T-cell (primary cell): ENCODE measurements around the gene APOC3. TPM values are rescaled to one million over a fixed set of nuclear protein-coding genes. Genes with fewer than 3 reads are reported as not detected.

Source experiments
- ATAC-seq, 4 experiments: fragments of 200-7000 bp in 3 of 4; fragments of 150-1000 bp in 1 of 4; cut with Tn5 transposase; replicated peaks in 1 of 4; 1 replicate in 3 of 4; 2 replicates in 1 of 4; pipeline ENCODE4 v1.10.0; 2021; ENCODE audit warnings: moderate library complexity in 3 of 4, mild to moderate bottlenecking in 2 of 4, moderate number of reproducible peaks in 1 of 4
- CTCF ChIA-PET, 2 donors: fragments of 300-600 bp; sonication (Branson Sonifier 250); formaldehyde crosslinking; loops; one replicate each; lab custom pipeline; 2022; ENCODE audit warnings: antibody characterized with exemption in 2 of 2; lab: Charles Lee
- POLR2A ChIA-PET, 2 donors: fragments of 300-600 bp; sonication (Branson Sonifier 250); formaldehyde crosslinking; loops; one replicate each; lab custom pipeline; 2022; ENCODE audit warnings: antibody characterized with exemption in 2 of 2; lab: Charles Lee
- DNase-seq, 35 experiments: peaks; one replicate each; pipeline versions ENCODE4 v3.0.0 to v3.0.0-alpha.2; 2013 to 2023
- H3K27ac ChIP-seq: one replicate; pipeline ENCODE4 v1.5.1; 2013; ENCODE audit warnings: low read length
- H3K27me3 ChIP-seq, 2 experiments: replicated peaks in 1 of 2; 1 replicate in 1 of 2; 2 replicates in 1 of 2; pipeline versions ENCODE4 v1.6.1 to v1.7.0; 2013; ENCODE audit warnings: low read length in 1 of 2, mixed read lengths in 1 of 2; ENCODE audit not compliant: control insufficient read depth in 2 of 2, insufficient read depth in 2 of 2; ENCODE audit errors: extremely low read depth in 1 of 2
- H3K36me3 ChIP-seq, 2 donors: 1 replicate in 1 of 2; 2 replicates in 1 of 2; pipeline versions ENCODE4 v1.6.1 to v1.7.0; 2013; ENCODE audit warnings: low read length in 1 of 2; ENCODE audit not compliant: control insufficient read depth in 2 of 2, insufficient read depth in 1 of 2; ENCODE audit errors: extremely low read depth in 1 of 2
- H3K4me1 ChIP-seq, 2 experiments: 1 replicate in 1 of 2; 2 replicates in 1 of 2; pipeline versions ENCODE4 v1.6.1 to v1.7.0; 2013; ENCODE audit warnings: low read length in 2 of 2, mixed read lengths in 1 of 2; ENCODE audit not compliant: insufficient read depth in 2 of 2, control insufficient read depth in 1 of 2; ENCODE audit errors: extremely low read depth in 1 of 2
- H3K4me3 ChIP-seq, 2 donors: 1 replicate in 1 of 2; 2 replicates in 1 of 2; pipeline versions ENCODE4 v1.5.1 to v1.7.0; 2013; ENCODE audit warnings: mild to moderate bottlenecking in 2 of 2, low read length in 1 of 2, moderate library complexity in 1 of 2; ENCODE audit not compliant: control insufficient read depth in 1 of 2; ENCODE audit errors: extremely low read depth in 1 of 2
- H3K9me3 ChIP-seq: 2 replicates; pipeline ENCODE4 v1.7.0; 2013
- H3K27ac Mint-ChIP-seq, 2 donors: one replicate each; pipeline ENCODE4 v1.8.0; 2020 to 2021; ENCODE audit warnings: mild to moderate bottlenecking in 2 of 2, mixed read lengths in 2 of 2
- H3K27me3 Mint-ChIP-seq, 2 donors: one replicate each; pipeline ENCODE4 v1.8.0; 2021 to 2022; ENCODE audit warnings: mixed read lengths in 2 of 2
- H3K36me3 Mint-ChIP-seq: one replicate; pipeline ENCODE4 v1.8.0; 2021; ENCODE audit warnings: mixed read lengths
- H3K4me1 Mint-ChIP-seq, 3 donors: one replicate each; pipeline ENCODE4 v1.8.0; 2020 to 2022; ENCODE audit warnings: mixed read lengths in 3 of 3, mild to moderate bottlenecking in 1 of 3
- H3K4me3 Mint-ChIP-seq, 3 donors: one replicate each; pipeline ENCODE4 v1.8.0; 2020 to 2022; ENCODE audit warnings: mild to moderate bottlenecking in 3 of 3, mixed read lengths in 3 of 3, moderate library complexity in 3 of 3
- H3K9me3 Mint-ChIP-seq, 3 donors: one replicate each; pipeline ENCODE4 v1.8.0; 2020 to 2022; ENCODE audit warnings: mixed read lengths in 3 of 3
- WGBS: methylation state at CpG from one replicate; pipeline ENCODE4 v1.1.5; 2013; ENCODE audit warnings: missing lambda C conversion rate; ENCODE audit not compliant: insufficient coverage; 5-methylcytosine and 5-hydroxymethylcytosine counted together
- total RNA-seq, 35 experiments: library from RNA in 6 of 35; stranded (reverse) in 6 of 35; fragments of 120-200 nt in 1 of 35; gene quantifications; one replicate each; pipeline versions ENCODE4 v1.2.1 to v1.2.4 and lab custom pipeline; 2013 to 2026

APOC3 gene
- total RNA-seq, 5 donors from 2014 or later (not counting 1 experiment from before 2014, with no cell fraction given), result 3.3 to 4.1 (median 3.7) TPM; not detected in 2

- Mint-ChIP-seq H3K27me3 (peaks cover 0 to 2% of the 10 kb centered on the region in 2 donors), H3K4me3 (no peak overlapping the region), H3K27ac (no peak overlapping the region), H3K4me1 (no peaks in the 10 kb centered on the region), H3K9me3 (no peaks in the 10 kb centered on the region), H3K36me3 (no peaks in the 10 kb centered on the region)
- Histone ChIP-seq H3K9me3 (no peaks in the 10 kb centered on the region), H3K4me1 (no peaks in the 10 kb centered on the region), H3K27me3 (no peaks in the 10 kb centered on the region), H3K4me3 (no peak overlapping the region), H3K27ac (no peak overlapping the region), H3K36me3 (no peaks in the 10 kb centered on the region)
- POLR2A ChIA-PET, result interaction anchor here (0.6 kb wide), 2 partner anchors 19 to 48 kb away, joined by 4 to 5 read pairs; no protein-coding TSS in a partner anchor
- WGBS, result 95% methylated on average over 4 of the region's 6 CpGs
- CTCF ChIA-PET, result no interaction called here
- DNase-seq (no peak), ATAC-seq (no peak)
Observed at GRCh38 chr11:116807601-116808261, 22.0 kb upstream of the APOC3 start.

- Mint-ChIP-seq H3K27ac (no peak overlapping the region), H3K36me3 (no peaks in the 10 kb centered on the region), H3K4me3 (no peak overlapping the region), H3K4me1 (no peaks in the 10 kb centered on the region), H3K9me3 (no peaks in the 10 kb centered on the region), H3K27me3 (no peaks in the 10 kb centered on the region)
- DNase-seq (no peak), ATAC-seq (no peak)
- CTCF ChIA-PET, result no interaction called here
- WGBS, result 88% methylated on average over 5 of the region's 14 CpGs
- no peaks in the 10 kb centered on the region for H3K36me3 ChIP-seq
- no peaks in the 10 kb centered on the region for H3K4me1 ChIP-seq
- no peaks in the 10 kb centered on the region for H3K9me3 ChIP-seq
- H3K4me3 ChIP-seq, result no peak overlapping the region
- POLR2A ChIA-PET, result interaction anchor here (0.6 kb wide), 2 partner anchors 18 to 48 kb away, joined by 4 to 5 read pairs; no protein-coding TSS in a partner anchor
- H3K27me3 ChIP-seq, result no peaks in the 10 kb centered on the region
- H3K27ac ChIP-seq, result no peak overlapping the region
Observed at GRCh38 chr11:116808262-116809175, 21.2 kb upstream of the APOC3 start.

- no peak overlapping the region for H3K27ac ChIP-seq
- H3K36me3 Mint-ChIP-seq, result no peaks in the 10 kb centered on the region
- no peak overlapping the region for H3K4me3 Mint-ChIP-seq
- no peaks in the 10 kb centered on the region for H3K4me1 Mint-ChIP-seq
- no peaks in the 10 kb centered on the region for H3K9me3 ChIP-seq
- ChIA-PET POLR2A (no interaction called here), CTCF (interaction anchor here in 1 of 2 donors (0.7 kb wide), 1 partner anchor 28 kb away, joined by 7 read pairs; no protein-coding TSS in a partner anchor)
- no peak overlapping the region for H3K27ac Mint-ChIP-seq
- H3K27me3 ChIP-seq, result no peaks in the 10 kb centered on the region
- H3K4me1 ChIP-seq, result no peaks in the 10 kb centered on the region
- ATAC-seq, result no peak
- H3K4me3 ChIP-seq, result no peak overlapping the region
- no peak for DNase-seq
- H3K27me3 Mint-ChIP-seq, result no peaks in the 10 kb centered on the region
- H3K9me3 Mint-ChIP-seq, result no peaks in the 10 kb centered on the region
- no peaks in the 10 kb centered on the region for H3K36me3 ChIP-seq
- no CpG with 5 or more reads among the region's 3 CpGs for WGBS
Observed at GRCh38 chr11:116811194-116811593, 18.5 kb upstream of the APOC3 start.

- no peaks in the 10 kb centered on the region for H3K9me3 ChIP-seq
- Mint-ChIP-seq H3K4me3 (no peak overlapping the region), H3K27me3 (no peaks in the 10 kb centered on the region), H3K36me3 (no peaks in the 10 kb centered on the region), H3K27ac (no peak overlapping the region), H3K9me3 (no peaks in the 10 kb centered on the region), H3K4me1 (no peaks in the 10 kb centered on the region)
- POLR2A ChIA-PET, result interaction anchor here in 1 of 2 donors (0.7 kb wide), 1 partner anchor 258 kb away, joined by 3 read pairs; no protein-coding TSS in a partner anchor
- DNase-seq, result no peak
- CTCF ChIA-PET, result interaction anchor here in 1 of 2 donors (0.6 to 1.9 kb wide), 2 partner anchors 22 to 172 kb away, joined by 4 to 6 read pairs; no protein-coding TSS in a partner anchor
- no peaks in the 10 kb centered on the region for H3K4me1 ChIP-seq
- no CpG with 5 or more reads among the region's 4 CpGs for WGBS
- H3K27ac ChIP-seq, result no peak overlapping the region
- no peaks in the 10 kb centered on the region for H3K27me3 ChIP-seq
- ATAC-seq, result no peak
- no peaks in the 10 kb centered on the region for H3K36me3 ChIP-seq
- no peak overlapping the region for H3K4me3 ChIP-seq
Observed at GRCh38 chr11:116812109-116812508, 17.6 kb upstream of the APOC3 start.

DNA sequence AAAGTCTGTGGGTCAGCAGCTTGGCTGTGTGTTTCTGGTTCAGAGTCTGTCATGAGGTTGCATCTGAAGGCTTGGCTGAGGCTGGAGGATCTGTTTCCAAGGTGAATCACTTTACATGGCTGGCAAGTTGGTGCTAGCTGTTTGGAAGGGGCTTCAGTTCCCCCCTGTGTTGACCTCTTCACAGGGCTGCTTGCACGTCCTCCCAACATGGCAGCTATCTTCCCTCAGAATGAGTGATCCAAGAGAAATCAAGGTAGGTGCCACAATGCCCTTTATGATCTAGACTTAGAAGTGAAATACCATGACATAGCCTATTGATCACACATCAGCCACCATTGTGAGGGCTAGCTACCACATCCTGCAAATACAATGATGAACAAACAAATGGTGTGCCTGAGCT is 16.5 kb upstream of the APOC3 start:
- DNase-seq (no peak), ATAC-seq (no peak)
- Histone ChIP-seq H3K27ac (no peak overlapping the region), H3K4me3 (no peak overlapping the region), H3K9me3 (no peaks in the 10 kb centered on the region), H3K4me1 (no peaks in the 10 kb centered on the region), H3K36me3 (no peaks in the 10 kb centered on the region), H3K27me3 (no peaks in the 10 kb centered on the region)
- Mint-ChIP-seq H3K4me1 (no peaks in the 10 kb centered on the region), H3K27ac (no peak overlapping the region), H3K9me3 (no peaks in the 10 kb centered on the region), H3K4me3 (no peak overlapping the region), H3K27me3 (no peaks in the 10 kb centered on the region), H3K36me3 (no peaks in the 10 kb centered on the region)
- POLR2A ChIA-PET, result interaction anchor here in 1 of 2 donors (0.6 kb wide), 1 partner anchor 32 kb away, joined by 3 read pairs; no protein-coding TSS in a partner anchor
- WGBS, result no CpG with 5 or more reads among the region's 1 CpG
- CTCF ChIA-PET, result interaction anchor here in 1 of 2 donors (1.9 kb wide), 1 partner anchor 23 kb away, joined by 4 read pairs; no protein-coding TSS in a partner anchor

- H3K4me1 Mint-ChIP-seq, result no peaks in the 10 kb centered on the region
- no peak for ATAC-seq
- DNase-seq, result no peak
- no peaks in the 10 kb centered on the region for H3K9me3 ChIP-seq
- H3K27me3 ChIP-seq, result no peaks in the 10 kb centered on the region
- H3K4me3 Mint-ChIP-seq, result no peak overlapping the region
- CTCF ChIA-PET, result interaction anchor here in 1 of 2 donors (1.9 kb wide), 1 partner anchor 24 kb away, joined by 4 read pairs; no protein-coding TSS in a partner anchor
- H3K27ac ChIP-seq, result no peak overlapping the region
- POLR2A ChIA-PET, result interaction anchor here in 1 of 2 donors (0.6 kb wide), 1 partner anchor 14 kb away, joined by 5 read pairs; no protein-coding TSS in a partner anchor
- no peaks in the 10 kb centered on the region for H3K4me1 ChIP-seq
- no peak overlapping the region for H3K27ac Mint-ChIP-seq
- no peaks in the 10 kb centered on the region for H3K36me3 Mint-ChIP-seq
- no peaks in the 10 kb centered on the region for H3K27me3 Mint-ChIP-seq
- WGBS, result 100% methylated on average over 3 of the region's 5 CpGs
- no peaks in the 10 kb centered on the region for H3K36me3 ChIP-seq
- no peaks in the 10 kb centered on the region for H3K9me3 Mint-ChIP-seq
- H3K4me3 ChIP-seq, result no peak overlapping the region
Observed at GRCh38 chr11:116813781-116814471, 15.8 kb upstream of the APOC3 start.
